ENCODE data around the gene MCM3. TPM values are rescaled to one million over a fixed set of nuclear protein-coding genes. Genes with fewer than 3 reads are reported as not detected.
A peak's percentile ranks its signal among the peaks of the same experiment; 100 is the strongest.

Gene MCM3
- total RNA-seq, 1 experiment from 2014 or later, result 137 TPM

DNA sequence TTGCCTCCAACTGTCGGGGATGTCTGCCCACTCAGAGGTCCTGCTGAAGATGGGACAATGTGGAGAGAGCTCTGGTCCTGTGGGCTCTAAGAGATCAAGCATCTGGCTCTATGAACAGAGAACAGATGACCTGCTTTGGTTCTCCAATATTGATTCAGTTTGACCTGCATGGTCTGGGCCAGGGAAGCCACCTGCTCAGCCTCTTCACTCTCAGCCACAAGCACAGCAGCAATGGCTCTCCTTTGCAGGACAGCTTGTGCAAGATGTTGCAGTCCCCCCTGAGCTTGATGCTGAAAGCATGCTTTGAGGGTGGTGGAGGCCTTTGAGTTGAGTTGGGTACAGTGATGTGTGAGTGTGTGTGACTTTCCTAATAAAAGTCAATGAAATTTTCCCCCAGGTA lies 18.6 kb upstream of the MCM3 start:
- DNase-seq (ENCODE audit: low read depth), result no peak

DNA sequence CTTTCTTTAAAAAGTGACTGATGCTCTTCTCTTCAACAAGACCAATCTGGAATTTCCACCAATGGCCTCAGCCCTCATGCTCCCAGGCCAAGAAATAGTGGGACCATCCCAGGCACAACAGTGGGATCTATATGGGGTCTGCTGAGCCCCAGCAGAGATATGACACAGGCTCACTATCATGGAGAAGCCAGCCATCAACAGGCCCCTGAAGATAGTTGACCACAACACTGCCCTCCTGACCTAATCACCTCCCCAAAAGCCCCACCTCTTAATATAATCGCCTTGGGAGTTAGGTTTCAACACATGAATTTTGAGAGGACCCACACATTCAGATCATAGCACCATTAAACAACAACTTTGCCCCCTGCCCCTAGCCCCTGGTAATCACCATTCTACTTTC lies 16.8 kb upstream of the MCM3 start:
- DNase-seq (ENCODE audit: low read depth), result no peak

DNA sequence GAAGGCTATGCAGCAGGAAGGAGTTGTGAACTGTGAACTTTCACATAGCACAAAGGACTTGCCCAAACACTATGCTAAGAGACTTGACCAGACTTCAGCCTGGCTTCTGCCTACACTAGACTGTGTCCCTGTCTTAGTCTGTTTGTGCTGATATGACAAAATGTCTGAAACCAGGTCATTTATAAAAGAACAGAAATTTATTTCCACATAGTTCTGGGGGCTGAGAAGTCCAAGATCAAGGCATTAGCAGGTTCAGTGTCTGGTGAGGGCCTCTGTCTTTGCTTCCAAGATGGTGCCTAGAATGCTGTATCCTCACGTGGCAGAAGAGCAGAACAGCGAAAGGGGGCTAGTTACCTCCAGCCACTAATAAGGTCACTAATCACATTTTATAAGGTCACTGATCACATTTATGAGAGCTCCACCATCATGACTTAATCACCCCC lies 16.0 kb upstream of the MCM3 start:
- DNase-seq (ENCODE audit: low read depth), result no peak

DNA sequence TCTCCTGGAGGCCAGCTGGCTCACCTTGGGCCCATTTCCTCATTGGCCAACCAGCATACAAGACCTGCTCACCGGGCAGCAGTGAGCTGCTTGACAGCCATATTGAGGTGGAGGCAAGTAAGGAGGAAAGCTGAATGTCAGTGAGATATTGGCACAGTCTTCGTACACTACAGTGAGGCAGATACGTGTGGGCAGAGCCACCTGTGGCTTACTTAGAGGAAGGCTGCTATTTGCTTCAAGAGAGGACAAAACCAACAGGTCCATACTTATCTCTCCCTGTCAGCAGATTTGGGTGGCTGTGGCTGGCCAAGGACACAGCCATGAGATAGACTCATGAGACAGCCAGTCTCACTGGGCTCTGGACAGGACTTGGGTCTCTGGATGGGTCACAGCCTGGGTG lies 15.1 kb upstream of the MCM3 start:
- no peak for DNase-seq (ENCODE audit: low read depth)

DNA sequence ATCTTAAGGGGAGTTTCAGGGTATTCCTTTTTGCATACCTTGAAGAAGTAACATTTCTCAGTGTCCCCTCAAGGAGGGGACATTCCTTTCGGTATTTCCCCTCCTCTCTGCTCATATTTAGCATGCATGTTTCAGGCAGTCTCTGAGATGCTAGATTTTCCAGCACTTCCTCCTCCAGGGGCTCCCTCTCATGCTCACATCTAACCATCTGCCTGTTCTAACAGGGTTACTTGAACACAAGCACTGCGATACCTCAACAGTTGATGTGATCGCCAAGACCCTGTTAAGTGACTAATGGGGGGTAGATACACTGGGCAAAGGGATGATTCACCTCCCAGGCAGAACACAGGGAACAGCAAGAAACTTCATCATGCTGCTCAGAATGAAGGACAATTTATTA lies 12.9 kb upstream of the MCM3 start:
- DNase-seq (ENCODE audit: low read depth), result no peak

DNA sequence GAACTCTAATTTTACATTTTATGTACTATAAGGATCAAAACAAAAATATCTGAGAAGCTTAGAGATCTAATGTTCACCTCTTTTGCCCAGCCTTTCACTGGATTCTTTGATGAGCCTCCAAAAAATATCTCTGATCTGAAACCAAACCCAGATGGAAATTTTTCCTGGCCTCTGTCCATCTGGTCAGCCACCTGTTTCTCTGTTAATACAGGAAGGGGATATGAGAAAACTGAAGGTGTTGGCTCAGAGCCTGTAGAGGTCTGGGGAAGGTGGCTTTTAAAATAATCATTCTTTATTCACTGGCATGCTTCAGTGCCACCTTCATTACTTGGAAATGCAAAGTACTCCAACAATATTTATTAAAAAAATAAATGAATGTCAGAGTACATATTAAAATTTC lies 8.5 kb upstream of the MCM3 start:
- no peak for DNase-seq (ENCODE audit: low read depth)

DNA sequence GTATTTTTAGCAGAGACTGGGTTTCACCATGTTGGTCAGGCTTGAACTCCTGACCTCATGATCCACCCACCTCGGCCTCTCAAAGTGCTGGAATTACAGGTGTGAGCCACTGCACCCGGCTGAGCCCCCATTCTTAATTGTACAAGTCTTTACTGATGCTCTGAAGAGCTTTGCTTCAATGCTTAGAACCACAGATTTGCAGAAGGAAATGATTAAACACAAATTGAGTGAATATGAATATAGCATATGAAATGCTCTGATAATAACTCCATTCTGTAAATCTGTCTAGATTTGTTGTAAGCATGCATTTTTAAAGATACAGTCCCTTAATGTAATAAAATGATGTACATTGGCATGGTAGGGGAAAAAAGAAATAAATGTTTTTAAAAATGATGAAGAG lies 4.3 kb upstream of the MCM3 start:
- DNase-seq (ENCODE audit: low read depth), result no peak

DNA sequence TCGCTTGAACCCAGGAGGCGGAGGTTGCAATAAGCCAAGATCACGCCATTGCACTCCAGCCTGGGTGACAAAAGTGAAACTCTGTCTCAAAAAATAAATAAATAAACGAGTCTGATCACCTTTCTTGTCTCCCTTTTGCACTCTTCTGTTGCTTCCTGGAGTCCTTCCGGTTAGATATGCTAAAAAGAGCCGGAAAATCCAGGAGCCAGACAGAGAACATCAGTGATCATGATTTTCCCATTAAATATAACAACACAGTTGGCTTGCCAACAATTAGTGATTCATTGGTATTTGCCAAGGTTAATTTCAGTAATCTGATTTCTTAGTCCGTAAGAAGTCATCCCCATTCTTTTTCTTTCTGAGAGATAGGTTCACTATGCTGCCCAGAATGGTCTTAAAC lies 3.7 kb upstream of the MCM3 start:
- DNase-seq (ENCODE audit: low read depth), result no peak

DNA sequence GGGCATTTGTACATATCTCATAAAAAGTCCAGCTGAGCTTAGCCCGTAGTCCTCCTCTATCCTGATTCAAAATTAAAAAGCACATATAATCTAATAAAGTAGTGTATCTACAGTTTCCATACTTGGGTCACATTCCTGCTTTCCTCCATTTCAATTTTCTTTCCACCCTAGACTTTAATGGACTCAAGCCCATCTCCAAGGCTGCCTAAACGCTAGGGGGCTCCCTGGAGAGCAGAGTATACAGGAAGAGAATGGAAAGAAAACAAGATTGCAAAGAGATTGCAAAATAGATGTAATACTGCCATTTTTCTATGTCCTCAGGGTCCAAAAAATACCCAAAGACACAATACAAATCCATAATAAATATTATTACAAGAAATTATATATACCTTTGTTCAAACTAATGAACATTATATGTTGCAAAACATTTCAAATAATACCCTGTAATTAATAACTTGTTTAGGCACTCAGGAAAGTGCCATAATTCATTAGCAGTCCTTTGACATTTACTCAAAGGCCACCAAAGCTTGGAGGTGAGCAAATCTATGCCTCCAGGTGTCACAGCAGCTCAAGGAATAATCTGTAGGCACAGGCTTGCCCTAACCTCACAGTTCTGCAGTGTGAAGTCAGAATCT lies 2.4 kb upstream of the MCM3 start:
- peak; percentile 79 for DNase-seq (ENCODE audit: low read depth)

DNA sequence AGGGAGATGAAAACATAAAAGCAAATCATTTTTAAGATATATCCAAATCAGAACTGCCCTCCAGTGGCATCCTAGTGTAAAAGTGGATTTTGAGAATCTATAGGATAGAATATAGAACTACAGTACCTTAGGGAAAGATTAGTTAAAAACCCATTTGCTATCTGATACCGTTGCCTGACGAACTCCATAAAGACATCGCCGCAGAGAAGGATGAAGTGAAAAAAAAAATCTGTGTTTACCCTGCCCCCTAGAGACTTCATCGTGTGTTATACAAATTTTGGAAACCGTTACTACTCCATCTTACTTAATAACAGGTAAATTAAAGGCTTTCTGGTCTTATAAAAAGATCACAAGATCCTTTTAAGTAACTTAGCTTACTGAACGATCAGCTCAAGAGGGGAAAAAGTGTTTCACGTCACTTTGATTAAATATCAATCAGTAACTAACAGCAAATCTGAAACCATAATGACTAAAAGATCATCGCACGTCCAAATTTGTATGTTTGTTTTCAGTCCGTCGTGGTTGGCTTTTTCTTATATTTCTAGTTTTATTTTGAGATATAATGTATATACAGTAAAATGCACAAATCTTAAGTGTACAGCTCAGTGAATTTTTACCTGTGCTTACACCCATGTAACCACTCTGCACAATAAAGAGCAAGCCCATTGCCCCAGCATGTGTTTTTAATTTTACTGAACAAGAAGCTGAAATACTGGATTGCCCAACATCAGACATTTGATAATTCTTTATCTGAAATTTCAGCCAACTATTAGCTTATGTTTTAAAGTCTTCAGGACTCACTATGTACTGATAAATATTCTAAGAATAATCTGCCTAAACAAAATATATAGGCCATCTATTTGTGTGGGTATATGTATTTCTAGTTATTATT lies 881 bp upstream of the MCM3 start:
- DNase-seq (ENCODE audit: low read depth), result peak; percentile 35

DNA sequence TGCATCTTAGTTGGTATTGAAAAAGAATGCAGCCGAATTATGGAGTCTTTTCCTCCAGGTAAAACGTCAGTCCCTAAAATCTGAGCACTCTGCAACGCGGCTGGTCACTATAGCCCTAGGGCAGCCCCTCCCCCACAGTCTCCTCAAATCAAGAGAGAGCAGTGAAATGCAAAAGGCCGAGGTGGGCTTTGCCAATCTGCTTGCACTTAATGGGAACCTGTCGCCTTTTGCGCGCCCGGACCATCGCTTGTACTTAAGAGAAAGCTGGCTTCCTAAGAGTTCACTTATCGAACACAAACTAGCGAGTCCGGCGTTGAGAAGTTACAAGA lies 447 bp downstream of the MCM3 start:
- peak; percentile 43 for DNase-seq (ENCODE audit: low read depth)

DNA sequence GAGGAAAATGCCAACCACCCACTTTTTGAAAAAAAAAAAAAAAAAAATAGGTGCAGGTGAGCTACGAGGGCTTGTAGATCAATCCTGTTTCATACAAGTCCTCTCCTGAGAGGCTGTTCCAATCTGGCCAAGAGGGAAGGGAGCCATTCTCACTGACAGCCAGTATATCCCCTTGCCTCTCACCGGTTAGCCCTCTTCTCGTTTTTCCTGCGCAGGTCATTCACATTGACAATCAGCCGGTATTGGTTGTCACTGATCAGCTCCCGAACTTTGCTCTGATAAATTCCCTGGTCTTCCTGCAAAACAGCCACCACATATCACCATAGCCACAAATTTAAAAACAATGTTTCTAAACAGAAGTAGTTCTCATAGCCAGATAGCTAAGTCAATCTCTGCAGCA lies 1.4 kb downstream of the MCM3 start:
- no peak for DNase-seq (ENCODE audit: low read depth)

DNA sequence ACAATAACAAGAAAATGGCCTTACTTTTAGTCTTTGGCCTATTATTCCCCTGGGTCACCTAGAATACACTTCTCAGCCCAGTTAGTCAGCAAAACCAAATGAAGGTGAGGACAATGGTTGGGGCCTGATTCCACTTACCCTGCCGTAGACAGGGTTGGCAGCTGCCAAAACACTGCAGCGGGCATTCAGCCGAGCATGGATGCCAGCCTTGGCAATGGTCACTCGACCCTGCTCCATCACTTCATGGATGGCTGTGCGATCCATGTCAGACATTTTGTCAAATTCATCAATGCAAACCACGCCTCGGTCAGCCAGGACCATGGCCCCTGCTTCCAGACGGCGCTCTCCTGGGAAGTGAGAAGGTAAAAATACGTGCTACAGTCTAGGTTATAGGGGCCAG lies 8.4 kb downstream of the MCM3 start:
- no peak for DNase-seq (ENCODE audit: low read depth)

DNA sequence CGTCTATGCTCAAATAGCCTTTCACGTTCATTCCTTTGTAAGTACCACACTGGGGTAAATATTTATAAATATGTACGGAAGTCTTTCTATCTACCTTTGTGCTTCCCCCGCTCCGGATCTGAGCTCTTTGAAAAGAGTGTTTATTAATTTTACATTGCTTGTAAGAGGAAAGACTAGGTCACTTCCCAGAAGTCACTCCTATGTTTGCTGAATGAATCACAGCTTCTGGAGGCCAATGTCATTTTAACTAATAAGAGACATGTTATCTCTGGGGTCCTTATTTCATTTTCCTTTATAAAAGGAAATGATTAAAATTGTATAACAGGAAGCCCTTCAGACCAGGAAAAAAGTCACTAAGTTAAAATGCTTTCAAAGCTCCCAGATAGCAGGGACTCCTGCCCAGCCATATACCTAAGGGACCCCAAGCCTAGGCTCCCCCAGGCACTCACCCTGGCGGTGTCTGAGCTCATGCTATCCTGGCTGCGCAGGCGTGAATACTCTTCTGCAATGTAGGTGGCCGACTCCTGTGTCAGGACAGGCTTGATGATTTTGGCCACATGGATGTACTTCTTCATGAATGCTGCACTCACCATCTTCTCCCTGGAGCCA lies 12.6 kb downstream of the MCM3 start:
- DNase-seq (ENCODE audit: low read depth), result no peak

DNA sequence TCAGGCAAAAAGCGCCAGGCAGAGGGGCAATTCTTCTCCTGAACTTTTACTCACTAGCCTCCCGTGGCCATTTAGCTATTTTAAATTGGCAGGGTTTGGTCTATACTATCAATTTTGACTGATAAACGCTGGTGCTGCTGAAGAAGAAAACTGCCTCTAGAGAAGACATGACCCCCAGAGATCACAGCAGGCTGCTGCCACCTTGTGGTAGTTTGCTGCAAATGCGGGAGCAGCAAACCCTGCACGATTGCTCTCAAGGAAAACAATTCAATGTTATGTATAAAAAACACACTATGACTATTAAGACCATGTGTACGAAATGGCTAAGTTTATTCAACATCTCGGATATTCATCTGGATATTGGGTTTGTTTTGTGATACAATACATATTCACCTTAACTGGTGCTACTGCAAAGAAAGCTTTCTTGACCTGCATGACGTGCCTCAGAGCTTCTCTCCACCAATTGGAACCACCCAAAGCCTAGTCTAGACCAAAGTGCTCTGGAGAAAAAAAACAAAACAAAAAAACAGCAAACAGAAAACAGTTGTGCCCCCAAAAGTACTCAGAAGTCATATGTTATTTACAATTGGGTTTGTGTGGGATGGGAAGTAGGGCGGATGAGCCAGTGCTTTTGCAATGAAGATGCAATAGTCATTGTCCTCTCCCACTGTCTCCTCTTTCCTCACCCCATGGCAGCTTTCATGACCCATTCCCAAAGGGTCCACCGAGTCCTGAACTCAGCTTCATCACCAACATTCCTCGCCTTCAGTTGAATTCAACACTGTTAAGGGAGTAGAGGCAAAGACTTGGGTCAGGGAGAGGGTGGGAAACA lies 20.6 kb downstream of the MCM3 start:
- peak; percentile 64 for DNase-seq (ENCODE audit: low read depth)

DNA sequence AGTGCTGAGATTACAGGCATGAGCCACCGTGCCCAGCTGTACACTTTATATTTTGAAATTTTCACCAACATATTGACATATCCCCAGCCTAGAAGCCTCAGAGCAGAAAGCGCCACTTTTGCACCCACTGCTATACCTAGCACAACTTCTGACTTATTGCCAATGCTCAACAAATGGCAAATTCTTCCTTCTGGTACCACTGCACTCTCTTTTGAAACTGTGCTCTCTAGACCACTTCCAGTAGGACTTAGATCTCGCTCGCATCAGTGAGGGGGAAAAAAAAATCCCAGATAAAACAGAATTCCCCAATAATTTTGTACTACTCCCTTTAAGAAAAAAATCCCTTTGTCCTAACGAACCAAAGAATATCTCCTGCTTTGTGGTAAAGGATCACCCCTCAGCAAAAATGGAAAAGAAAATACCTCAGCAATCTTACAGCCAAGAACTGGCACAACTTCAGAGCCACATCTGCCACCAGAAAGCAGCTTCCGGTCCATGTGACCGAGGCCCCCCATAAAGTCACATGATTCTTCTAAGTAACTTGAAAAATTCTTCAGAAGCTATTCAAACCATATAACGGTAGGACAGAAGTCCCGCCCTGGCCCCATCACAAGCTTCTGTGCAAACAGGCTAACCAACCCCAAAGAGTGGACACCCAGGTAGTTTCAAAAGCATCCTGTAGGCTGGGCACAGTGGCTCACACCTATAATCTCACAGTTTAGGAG lies 21.8 kb downstream of the MCM3 start:
- no peak for DNase-seq (ENCODE audit: low read depth)

DNA sequence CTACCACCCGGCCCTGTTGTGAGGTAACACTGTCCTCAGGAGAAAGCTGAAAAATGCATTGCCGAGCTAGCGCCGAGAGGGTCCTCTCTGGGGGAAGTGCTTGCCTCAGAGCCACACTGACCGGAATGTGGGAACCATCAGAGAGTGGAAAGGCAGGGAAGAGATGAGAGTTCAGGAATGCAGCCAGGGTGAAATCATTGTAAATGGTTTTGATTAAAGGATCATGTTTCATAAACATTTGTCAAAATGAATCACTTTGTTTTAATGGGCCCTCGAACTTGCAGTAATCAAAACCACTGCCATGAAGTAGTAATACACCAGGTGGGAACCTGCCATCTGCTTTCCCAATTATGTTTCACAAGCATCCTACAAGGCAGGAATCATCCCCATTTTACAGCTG lies 23.3 kb downstream of the MCM3 start:
- DNase-seq (ENCODE audit: low read depth), result peak; percentile 59

DNA sequence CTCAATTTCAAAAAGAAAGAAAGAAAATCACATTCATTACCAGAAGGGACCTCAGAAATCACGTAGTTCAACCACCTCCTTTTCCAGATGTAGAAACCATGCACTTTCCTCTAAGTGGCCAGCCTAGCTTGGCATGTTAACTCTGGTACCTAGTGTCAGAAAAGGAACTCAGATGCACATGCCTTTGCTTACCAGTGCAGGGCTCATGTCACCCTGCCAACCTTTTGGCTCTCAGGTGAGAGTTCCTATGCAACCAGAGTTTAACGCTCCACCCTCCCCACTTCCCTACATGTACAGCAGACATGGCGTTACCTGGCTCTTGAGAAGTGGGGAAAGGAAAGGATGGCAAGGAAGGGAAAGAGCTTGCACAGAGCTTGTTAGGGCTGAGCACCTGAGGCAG lies 23.9 kb downstream of the MCM3 start:
- DNase-seq (ENCODE audit: low read depth), result no peak

DNA sequence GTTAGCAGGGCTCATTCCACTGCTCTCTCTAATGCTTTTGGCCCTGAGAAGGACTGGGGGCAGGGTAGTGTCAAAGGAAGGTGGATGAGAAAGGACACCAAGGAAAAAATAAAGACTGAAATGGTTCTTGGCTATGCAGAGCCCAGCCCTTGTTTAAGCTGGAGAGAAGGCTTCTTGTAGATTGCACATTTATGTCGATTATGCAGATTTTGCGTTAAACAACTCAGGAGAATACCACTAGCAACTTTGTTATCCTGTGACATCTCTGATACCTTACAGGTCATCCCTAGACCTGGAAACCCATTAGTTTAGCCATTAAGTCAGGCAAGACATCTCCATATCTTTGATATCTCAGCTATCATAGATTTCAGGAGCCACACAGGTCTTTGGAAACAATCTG lies 29.1 kb downstream of the MCM3 start:
- no peak for DNase-seq (ENCODE audit: low read depth)

DNA sequence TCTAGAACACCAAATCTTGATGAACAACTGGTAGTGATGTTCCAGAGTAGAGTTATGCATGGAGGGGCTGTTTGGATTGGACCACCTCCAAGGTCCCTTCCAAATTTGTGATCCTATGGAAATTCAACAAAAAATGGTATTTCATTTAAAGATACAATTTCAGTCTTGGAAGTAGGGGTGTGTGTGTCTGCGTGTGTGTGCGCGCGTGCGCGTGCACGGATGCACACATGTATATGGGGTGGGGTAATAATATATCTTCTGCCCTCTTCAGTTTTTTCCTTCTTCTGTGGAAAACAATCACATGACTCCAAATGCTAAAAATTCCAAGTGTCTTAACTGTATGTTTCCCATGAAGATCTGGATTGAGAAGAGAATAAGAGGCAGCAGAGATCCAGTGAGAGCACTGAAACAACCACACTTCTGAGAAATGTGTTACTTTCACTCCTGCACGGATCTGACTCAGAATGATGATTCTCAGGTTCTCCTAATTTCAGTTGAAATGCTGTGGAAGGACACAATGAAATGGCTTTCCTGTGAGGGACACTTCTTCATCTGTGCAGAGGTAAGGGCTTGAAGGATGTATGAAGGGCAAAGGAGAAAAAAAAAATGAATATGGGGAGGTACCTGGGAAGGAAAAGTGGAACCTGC lies 29.7 kb downstream of the MCM3 start:
- DNase-seq (ENCODE audit: low read depth), result no peak

DNA sequence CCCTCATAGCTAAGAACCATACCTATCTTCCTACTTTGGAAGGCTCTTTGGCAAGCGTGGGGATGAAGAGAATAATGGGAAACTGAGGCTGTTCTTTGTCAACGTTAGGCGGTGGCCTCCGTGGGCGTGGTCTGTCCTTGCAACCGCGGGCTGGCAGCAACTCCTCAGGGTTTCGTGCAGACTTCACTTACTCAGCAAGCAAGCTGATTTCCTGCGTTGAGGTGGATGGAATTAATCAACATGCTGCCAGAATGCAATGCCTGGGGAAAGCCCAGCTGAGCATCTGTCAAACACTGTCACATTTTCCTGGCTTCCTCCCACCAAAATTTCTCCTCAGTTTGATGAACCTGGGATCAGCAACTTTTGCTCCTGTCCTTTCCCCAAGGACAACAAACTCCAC lies 31.0 kb downstream of the MCM3 start:
- DNase-seq (ENCODE audit: low read depth), result no peak

All from LHCN-M2 (cell line).